ENCODE measurements around the gene TTC33. TPM values are rescaled to one million over a fixed set of nuclear protein-coding genes. Genes with fewer than 3 reads are reported as not detected.

Gene TTC33
- 12.5 and 14.7 TPM in 2 replicates for total RNA-seq

GRCh38 chr5:40755407-40756365, at the start of gene TTC33:
TTC33 (minus strand) TSS chr5:40755961; CDS start chr5:40747018, 8,943 bp downstream.

GRCh38 chr5:40798012-40798800, 42.4 kb upstream of the TTC33 start, which contains the start of gene PRKAA1:
PRKAA1 (minus strand) TSS chr5:40798374; CDS start chr5:40798189, 185 bp downstream.

GRCh38 chr5:40679913-40680681, 75.7 kb downstream of the TTC33 start, which contains the start of gene PTGER4:
PTGER4 (plus strand) TSS chr5:40679915; CDS start chr5:40680994, 1,079 bp downstream.

Other genes with a start within 250 kb of the TTC33 start
- gene PTGER4, start 76.0 kb downstream of the TTC33 start, total RNA-seq, result 5.0 and 5.2 TPM in 2 replicates
- 112 and 145 TPM in 2 replicates for gene PRKAA1, start 42.4 kb upstream of the TTC33 start, total RNA-seq
- 2,148 and 5,247 TPM in 2 replicates for gene RPL37, start 79.3 kb upstream of the TTC33 start, total RNA-seq
- 11.8 and 12.1 TPM in 2 replicates for gene CARD6, start 85.4 kb upstream of the TTC33 start, total RNA-seq
- gene C7, start 153.5 kb upstream of the TTC33 start, total RNA-seq, result 0.26 and 0.79 TPM in 2 replicates